ENCODE measurements around the gene SMS.

- no peak for TF ChIP-seq CTCF (IDR thresholded peaks at IDR 0.05)
- TF ChIP-seq POLR2AphosphoS5 (IDR thresholded peaks at IDR 0.05): no peak
Observed at GRCh38 chrX:21991504-21991903, 51.0 kb downstream of the SMS start.

All from stomach (tissue), 4 donors.